A549 (cell line): ENCODE results near the gene DTD1.

Experiments
- CHD2 ChIP-seq: fragments of 150-350 bp; IDR thresholded peaks from 2 replicates; pipeline ENCODE4 v1.6.1; 2014; ENCODE audit warnings: low read length; ENCODE audit not compliant: partially characterized antibody
- CTCF ChIP-seq: fragments of >200 bp; sonication (Bioruptor Twin); formaldehyde crosslinking; IDR thresholded peaks from 3 replicates; pipeline ENCODE4 v1.5.1; 2016
- E2F6 ChIP-seq: IDR thresholded peaks from 2 replicates; pipeline ENCODE4 v1.6.1; 2012; ENCODE audit warnings: low read depth, borderline replicate concordance
- EP300 ChIP-seq, 2 experiments: fragments of >200 bp; sonication (Bioruptor Twin); formaldehyde crosslinking; IDR thresholded peaks; 2 replicates in 1 of 2; 3 replicates in 1 of 2; pipeline ENCODE4 v1.6.1; 2016 to 2017
- MAX ChIP-seq: IDR thresholded peaks from 2 replicates; pipeline ENCODE4 v1.6.1; 2012
- POLR2A ChIP-seq: IDR thresholded peaks from 2 replicates; pipeline ENCODE4 v1.6.1; 2012; ENCODE audit warnings: mild to moderate bottlenecking, low read length
- RAD21 ChIP-seq, 2 experiments: fragments of >200 bp in 1 of 2; sonication (Bioruptor Twin) in 1 of 2; formaldehyde crosslinking in 1 of 2; IDR thresholded peaks in 1 of 2; conservative IDR thresholded peaks in 1 of 2; 2 replicates in 1 of 2; 3 replicates in 1 of 2; pipeline ENCODE4 v1.6.1; 2012 to 2018; ENCODE audit warnings: inconsistent platforms in 1 of 2
- REST ChIP-seq: fragments of 200-600 bp; sonication (generic); IDR thresholded peaks from 2 replicates; pipeline ENCODE4 v1.6.1; 2016; ENCODE audit warnings: antibody characterized with exemption, mild to moderate bottlenecking, moderate library complexity
- SMC3 ChIP-seq: fragments of >200 bp; sonication (Bioruptor Twin); formaldehyde crosslinking; IDR thresholded peaks from 3 replicates; pipeline ENCODE4 v1.6.1; 2018; ENCODE audit warnings: inconsistent platforms
- USF2 ChIP-seq: fragments of 450-650 bp; IDR thresholded peaks from 2 replicates; pipeline ENCODE4 v1.6.1; 2014; ENCODE audit warnings: antibody characterized with exemption
- ZNF302 ChIP-seq: fragments of 250-450 bp; sonication (Bioruptor Pico); IDR thresholded peaks from 2 replicates; pipeline ENCODE4 v1.9.0; 2021; ENCODE audit warnings: inconsistent platforms, mild to moderate bottlenecking, moderate library complexity

GRCh38 chr20:18801516-18801915, 213.7 kb downstream of the DTD1 start:
- no peak for TF ChIP-seq POLR2A
- TF ChIP-seq MAX = no peak
- TF ChIP-seq ZNF302 (CRISPR knock-in tag) = no peak
- TF ChIP-seq CTCF = no peak
- TF ChIP-seq EP300 (IDR thresholded peaks at IDR 0.05) = no peak
- no peak for TF ChIP-seq REST
- TF ChIP-seq USF2 = no peak
- no peak for TF ChIP-seq SMC3
- TF ChIP-seq RAD21 (conservative IDR thresholded peaks at IDR 0.05 in 1 of 2, IDR thresholded peaks at IDR 0.05 in 1 of 2) = no peak
- no peak for TF ChIP-seq E2F6
- TF ChIP-seq CHD2 = no peak
